Keratinocyte (primary cell): Measurements from ENCODE around the gene ATF4. TPM values are rescaled to one million over a fixed set of nuclear protein-coding genes. Genes with fewer than 3 reads are reported as not detected.

ENCODE experiments used
- DNase-seq: peaks from one replicate; pipeline ENCODE4 v3.0.0-alpha.2; 2011; ENCODE audit warnings: low read depth, missing footprints, low spot score
- FAIRE-seq: peaks from 2 replicates; lab custom pipeline; 2011; peaks lifted over from hg19 to GRCh38; lab: Jason Lieb, UNC
- H2AFZ ChIP-seq: 2 replicates; pipeline ENCODE4 v1.6.0; 2012; ENCODE audit warnings: low read length, control low read depth, inconsistent platforms; ENCODE audit not compliant: control insufficient read depth
- H3K27ac ChIP-seq: 2 replicates; pipeline ENCODE4 v1.5.1; 2011; ENCODE audit warnings: low read length; ENCODE audit not compliant: control insufficient read depth, insufficient read depth
- H3K27me3 ChIP-seq: 3 replicates; pipeline ENCODE4 v1.6.0; 2011; ENCODE audit warnings: low read length; ENCODE audit not compliant: control insufficient read depth, insufficient read depth; ENCODE audit errors: extremely low read depth
- H3K36me3 ChIP-seq, 2 experiments: 2 replicates in 1 of 2; 3 replicates in 1 of 2; pipeline ENCODE4 v1.5.1; 2011; ENCODE audit warnings: low read length in 2 of 2, mild to moderate bottlenecking in 1 of 2; ENCODE audit not compliant: control insufficient read depth in 2 of 2, insufficient read depth in 2 of 2; ENCODE audit errors: extremely low read depth in 1 of 2
- H3K4me1 ChIP-seq: 3 replicates; pipeline ENCODE4 v1.5.1; 2011; ENCODE audit warnings: low read length; ENCODE audit not compliant: control insufficient read depth, insufficient read depth; ENCODE audit errors: extremely low read depth
- H3K4me2 ChIP-seq: 3 replicates; pipeline ENCODE4 v1.6.0; 2011; ENCODE audit warnings: low read depth, low read length; ENCODE audit not compliant: control insufficient read depth, insufficient read depth; ENCODE audit errors: extremely low read depth
- H3K4me3 ChIP-seq, 3 experiments: fragments of 200-600 bp in 1 of 3; sonication (generic) in 1 of 3; 2 replicates in 2 of 3; 3 replicates in 1 of 3; pipeline ENCODE4 v1.5.1; 2011 to 2016; ENCODE audit warnings: low read length in 3 of 3, mild to moderate bottlenecking in 3 of 3, control low read depth in 2 of 3, inconsistent platforms in 1 of 3, low read depth in 1 of 3, mixed read lengths in 1 of 3, mixed run types in 1 of 3, moderate library complexity in 1 of 3; ENCODE audit not compliant: control insufficient read depth in 2 of 3, insufficient read depth in 2 of 3; ENCODE audit errors: extremely low read depth in 1 of 3
- H3K79me2 ChIP-seq: 2 replicates; pipeline ENCODE4 v1.6.0; 2012; ENCODE audit warnings: low read length; ENCODE audit not compliant: control insufficient read depth, insufficient read depth
- H3K9ac ChIP-seq: 3 replicates; pipeline ENCODE4 v1.6.0; 2011; ENCODE audit warnings: low read length; ENCODE audit not compliant: control insufficient read depth, insufficient read depth; ENCODE audit errors: extremely low read depth
- H3K9me1 ChIP-seq: 3 replicates; pipeline ENCODE4 v1.6.0; 2011; ENCODE audit warnings: low read length; ENCODE audit not compliant: control insufficient read depth, insufficient read depth; ENCODE audit errors: extremely low read depth
- H3K9me3 ChIP-seq: 2 replicates; pipeline ENCODE4 v1.5.1; 2012; ENCODE audit warnings: low read depth, low read length; ENCODE audit not compliant: control insufficient read depth
- H4K20me1 ChIP-seq: 3 replicates; pipeline ENCODE4 v1.6.0; 2011; ENCODE audit warnings: low read length; ENCODE audit not compliant: control insufficient read depth, insufficient read depth; ENCODE audit errors: extremely low read depth
- EZH2 ChIP-seq: IDR thresholded peaks from one replicate; pipeline ENCODE4 v1.6.1; 2012; ENCODE audit warnings: inconsistent platforms, mild to moderate bottlenecking, low read length, moderate library complexity
- dilution Hi-C: fragments of 300-500 bp; cut with MboI; formaldehyde crosslinking; loops from one replicate; pipeline ENCODE4 v1.7.0; 2020; ENCODE audit warnings: low sequenced_read_pairs; ENCODE audit not compliant: extremely low pct_ligation_motif_present
- polyA plus RNA-seq, 5 experiments: library from polyadenylated mRNA; depleted of rRNA in 3 of 5; stranded (reverse) in 3 of 5; stranded (forward) in 1 of 5; unstranded in 1 of 5; fragments of >200 nt; gene quantifications; 1 replicate in 1 of 5; 2 replicates in 3 of 5; 3 replicates in 1 of 5; pipeline versions ENCODE4 v1.2.1 to v1.2.3, GENCODE V29; 2011 to 2012; ENCODE audit warnings: missing spikeins in 2 of 5, low read depth in 1 of 5, low replicate concordance in 1 of 5
- TF ChIP-seq, protein P1 (sequence below), 3 experiments: IDR thresholded peaks in 1 of 3; conservative IDR thresholded peaks in 1 of 3; optimal IDR thresholded peaks in 1 of 3; 2 replicates in 2 of 3; 3 replicates in 1 of 3; pipeline versions ENCODE3 to v1.5.1; 2011; ENCODE audit warnings: low read length in 3 of 3, mild to moderate bottlenecking in 3 of 3, moderate library complexity in 2 of 3, control low read depth in 1 of 3, inconsistent platforms in 1 of 3; ENCODE audit not compliant: insufficient read depth in 2 of 3; ENCODE audit errors: extremely low read depth in 1 of 3

ATF4 gene
- polyA plus RNA-seq, 1 donor (not counting 4 experiments of a cell fraction or from before 2014, with no cell fraction given) = 629 TPM

DNA sequence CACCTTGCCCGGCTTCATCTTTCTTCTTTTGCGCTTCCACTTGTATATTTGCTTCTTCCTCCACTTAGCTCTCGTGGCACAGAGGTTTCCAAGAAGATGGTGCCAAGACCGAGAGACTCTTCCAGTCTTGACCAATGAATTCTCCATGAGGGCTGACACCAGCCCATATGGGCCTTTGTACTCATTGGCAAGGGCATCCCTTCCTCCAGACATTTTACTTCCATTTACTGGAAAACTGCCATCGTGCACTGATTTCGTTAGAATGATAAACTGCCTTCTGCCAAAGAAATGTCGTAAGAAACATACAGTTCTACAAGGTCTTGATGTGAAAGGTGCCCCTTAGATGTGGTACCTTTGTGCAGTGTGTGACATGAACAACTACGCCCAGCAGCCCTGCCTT is 22.9 kb upstream of the ATF4 start:
- no peak overlapping the region for H3K27ac ChIP-seq
- no peaks in the 10 kb centered on the region for H3K9me1 ChIP-seq
- H4K20me1 ChIP-seq = no peaks in the 10 kb centered on the region
- peaks cover 10% of the 10 kb centered on the region for H3K4me1 ChIP-seq
- no peak overlapping the region for H3K9ac ChIP-seq
- dilution Hi-C loops = no loop called here
- peaks cover 3% of the 10 kb centered on the region for H3K79me2 ChIP-seq
- FAIRE-seq (no peak), DNase-seq (no peak)
- no peak for TF ChIP-seq EZH2
- no peak overlapping the region for H2AFZ ChIP-seq
- no peaks in the 10 kb centered on the region for H3K36me3 ChIP-seq
- no peaks in the 10 kb centered on the region for H3K9me3 ChIP-seq
- H3K4me3 ChIP-seq = no peak overlapping the region
- no peaks in the 10 kb centered on the region for H3K27me3 ChIP-seq
- H3K4me2 ChIP-seq = no peak overlapping the region

- Histone ChIP-seq H2AFZ (no peak overlapping the region), H3K79me2 (peaks cover 13% of the 10 kb centered on the region), H3K27ac (no peak overlapping the region), H3K27me3 (no peaks in the 10 kb centered on the region), H3K4me1 (peaks cover 14% of the 10 kb centered on the region), H3K9me1 (no peaks in the 10 kb centered on the region), H3K4me2 (no peak overlapping the region), H3K9me3 (no peaks in the 10 kb centered on the region), H3K9ac (no peak overlapping the region), H3K36me3 (no peaks in the 10 kb centered on the region), H3K4me3 (no peak overlapping the region), H4K20me1 (no peaks in the 10 kb centered on the region)
- no peak for FAIRE-seq
- DNase-seq = no peak
- dilution Hi-C loops = no loop called here
- TF ChIP-seq, protein P1, sequence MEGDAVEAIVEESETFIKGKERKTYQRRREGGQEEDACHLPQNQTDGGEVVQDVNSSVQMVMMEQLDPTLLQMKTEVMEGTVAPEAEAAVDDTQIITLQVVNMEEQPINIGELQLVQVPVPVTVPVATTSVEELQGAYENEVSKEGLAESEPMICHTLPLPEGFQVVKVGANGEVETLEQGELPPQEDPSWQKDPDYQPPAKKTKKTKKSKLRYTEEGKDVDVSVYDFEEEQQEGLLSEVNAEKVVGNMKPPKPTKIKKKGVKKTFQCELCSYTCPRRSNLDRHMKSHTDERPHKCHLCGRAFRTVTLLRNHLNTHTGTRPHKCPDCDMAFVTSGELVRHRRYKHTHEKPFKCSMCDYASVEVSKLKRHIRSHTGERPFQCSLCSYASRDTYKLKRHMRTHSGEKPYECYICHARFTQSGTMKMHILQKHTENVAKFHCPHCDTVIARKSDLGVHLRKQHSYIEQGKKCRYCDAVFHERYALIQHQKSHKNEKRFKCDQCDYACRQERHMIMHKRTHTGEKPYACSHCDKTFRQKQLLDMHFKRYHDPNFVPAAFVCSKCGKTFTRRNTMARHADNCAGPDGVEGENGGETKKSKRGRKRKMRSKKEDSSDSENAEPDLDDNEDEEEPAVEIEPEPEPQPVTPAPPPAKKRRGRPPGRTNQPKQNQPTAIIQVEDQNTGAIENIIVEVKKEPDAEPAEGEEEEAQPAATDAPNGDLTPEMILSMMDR (optimal IDR thresholded peaks at IDR 0.05 in 1 of 3, IDR thresholded peaks at IDR 0.05 in 1 of 3, conservative IDR thresholded peaks at IDR 0.05 in 1 of 3; ENCODE audit: extremely low read depth in 1 of 3, insufficient read depth in 2 of 3, low read length in 3 of 3) = no peak
- no peak for TF ChIP-seq EZH2
Observed at GRCh38 chr22:39498368-39498767, 22.0 kb upstream of the ATF4 start.

- H3K27me3 ChIP-seq = no peaks in the 10 kb centered on the region
- no peak overlapping the region for H3K27ac ChIP-seq
- H3K4me1 ChIP-seq = peaks cover 18% of the 10 kb centered on the region
Observed at GRCh38 chr22:39498802-39499201, 21.6 kb upstream of the ATF4 start.

More at GRCh38 chr22:39498802-39499201, 21.6 kb upstream of the ATF4 start:
- no peak for FAIRE-seq
- no peak for DNase-seq
- Histone ChIP-seq H3K9ac (no peak overlapping the region), H3K36me3 (peaks cover 2 to 4% of the 10 kb centered on the region in 2 experiments), H3K79me2 (peaks cover 17% of the 10 kb centered on the region), H3K4me2 (no peak overlapping the region), H3K9me1 (no peaks in the 10 kb centered on the region), H2AFZ (no peak overlapping the region), H3K4me3 (no peak overlapping the region), H4K20me1 (no peaks in the 10 kb centered on the region), H3K9me3 (no peaks in the 10 kb centered on the region)
- TF ChIP-seq, protein P1 (optimal IDR thresholded peaks at IDR 0.05 in 1 of 3, IDR thresholded peaks at IDR 0.05 in 1 of 3, conservative IDR thresholded peaks at IDR 0.05 in 1 of 3; ENCODE audit: extremely low read depth in 1 of 3, insufficient read depth in 2 of 3, low read length in 3 of 3) = no peak
- no peak for TF ChIP-seq EZH2
- dilution Hi-C loops = no loop called here
